HG03135 (cell line): Measurements from ENCODE around the gene PWWP3B.
"Not testable (repeated sequence)": the region's sequence is repeated elsewhere in the genome, so short reads cannot be mapped to it uniquely, and the experiment has no call there.

Experiments used
- ATAC-seq: cut with Tn5 transposase; IDR thresholded peaks from one replicate; pipeline ENCODE4 v1.9.1; 2021; ENCODE audit warnings: mild to moderate bottlenecking, moderate library complexity; ENCODE audit not compliant: unreplicated experiment

Gene PWWP3B

GRCh38 chrX:106168107-106168506 lies at the start of gene PWWP3B:
PWWP3B (plus strand) TSS chrX:106168305; CDS start chrX:106205433, 37,128 bp downstream.
- ATAC-seq: no peak

- ATAC-seq: no peak
Observed at GRCh38 chrX:106139048-106139447, 29.1 kb upstream of the PWWP3B start.

- ATAC-seq: no peak
Observed at GRCh38 chrX:106144755-106145639, 23.1 kb upstream of the PWWP3B start.

GRCh38 chrX:106150701-106151100 lies 17.4 kb upstream of the PWWP3B start:
- ATAC-seq: no peak

- ATAC-seq: no peak
Observed at GRCh38 chrX:106159861-106160282, 8.2 kb upstream of the PWWP3B start.

GRCh38 chrX:106170318-106170717 lies 2.2 kb downstream of the PWWP3B start:
- no peak for ATAC-seq

- ATAC-seq: no peak
Observed at GRCh38 chrX:106171293-106171820, 3.3 kb downstream of the PWWP3B start.

- ATAC-seq: no peak
Observed at GRCh38 chrX:106177106-106177981, 9.2 kb downstream of the PWWP3B start.

GRCh38 chrX:106177982-106178321 lies 9.8 kb downstream of the PWWP3B start:
- ATAC-seq: no peak

GRCh38 chrX:106178826-106179225 lies 10.7 kb downstream of the PWWP3B start:
- no peak for ATAC-seq

- not testable (repeated sequence) for ATAC-seq
Observed at GRCh38 chrX:106183685-106184084, 15.6 kb downstream of the PWWP3B start.

GRCh38 chrX:106201502-106202178 lies 33.5 kb downstream of the PWWP3B start:
- ATAC-seq: no peak

- no peak for ATAC-seq
Observed at GRCh38 chrX:106203315-106203714, 35.2 kb downstream of the PWWP3B start.

- ATAC-seq: no peak
Observed at GRCh38 chrX:106208154-106208553, 40.0 kb downstream of the PWWP3B start.
